ENCODE results near the gene RASGRF1.
A peak's percentile ranks its signal among the peaks of the same experiment; 100 is the strongest.

The RASGRF1 gene

GRCh38 chr15:78983146-78983918 is 107.2 kb downstream of the RASGRF1 start:
- no peak for DNase-seq

GRCh38 chr15:78982736-78983135 is 107.8 kb downstream of the RASGRF1 start:
- DNase-seq: no peak

DNA sequence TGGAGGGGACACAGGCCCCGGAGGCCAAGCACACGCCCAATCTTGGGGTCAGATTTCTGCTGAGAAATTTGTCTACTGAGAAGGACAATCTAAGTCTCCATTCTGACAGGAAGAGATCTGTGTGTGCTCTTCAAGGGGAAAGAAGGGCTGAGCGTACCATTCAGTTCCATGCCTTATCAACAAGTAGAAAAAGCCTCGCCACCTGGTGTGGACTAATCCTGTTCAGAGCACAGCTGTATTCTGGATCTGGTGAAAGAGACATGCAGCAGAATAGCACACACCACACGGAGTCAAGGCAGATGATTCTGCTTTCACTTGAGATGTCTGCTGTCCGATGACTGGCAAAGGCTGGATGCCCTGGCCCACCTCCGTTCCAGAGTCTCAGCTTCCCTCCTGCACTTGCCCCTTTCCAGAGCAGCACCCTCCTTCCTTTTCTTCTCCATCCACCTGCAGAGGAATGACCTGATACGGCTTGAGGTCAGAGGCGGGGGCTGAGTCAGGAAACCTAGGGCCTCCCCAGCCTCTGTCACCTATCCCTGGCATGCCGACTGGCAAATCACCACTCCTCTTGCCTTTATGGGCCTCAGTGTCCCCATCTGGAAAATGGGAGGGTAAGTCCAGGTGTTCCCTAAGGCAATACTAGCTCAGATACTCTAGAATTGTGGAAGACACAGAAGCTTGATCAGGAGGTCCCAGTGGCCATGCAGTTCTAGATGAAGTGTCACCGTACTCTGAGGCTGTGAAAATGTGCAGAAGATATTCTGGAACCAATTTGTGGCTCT is 108.9 kb downstream of the RASGRF1 start:
- no peak for DNase-seq

DNA sequence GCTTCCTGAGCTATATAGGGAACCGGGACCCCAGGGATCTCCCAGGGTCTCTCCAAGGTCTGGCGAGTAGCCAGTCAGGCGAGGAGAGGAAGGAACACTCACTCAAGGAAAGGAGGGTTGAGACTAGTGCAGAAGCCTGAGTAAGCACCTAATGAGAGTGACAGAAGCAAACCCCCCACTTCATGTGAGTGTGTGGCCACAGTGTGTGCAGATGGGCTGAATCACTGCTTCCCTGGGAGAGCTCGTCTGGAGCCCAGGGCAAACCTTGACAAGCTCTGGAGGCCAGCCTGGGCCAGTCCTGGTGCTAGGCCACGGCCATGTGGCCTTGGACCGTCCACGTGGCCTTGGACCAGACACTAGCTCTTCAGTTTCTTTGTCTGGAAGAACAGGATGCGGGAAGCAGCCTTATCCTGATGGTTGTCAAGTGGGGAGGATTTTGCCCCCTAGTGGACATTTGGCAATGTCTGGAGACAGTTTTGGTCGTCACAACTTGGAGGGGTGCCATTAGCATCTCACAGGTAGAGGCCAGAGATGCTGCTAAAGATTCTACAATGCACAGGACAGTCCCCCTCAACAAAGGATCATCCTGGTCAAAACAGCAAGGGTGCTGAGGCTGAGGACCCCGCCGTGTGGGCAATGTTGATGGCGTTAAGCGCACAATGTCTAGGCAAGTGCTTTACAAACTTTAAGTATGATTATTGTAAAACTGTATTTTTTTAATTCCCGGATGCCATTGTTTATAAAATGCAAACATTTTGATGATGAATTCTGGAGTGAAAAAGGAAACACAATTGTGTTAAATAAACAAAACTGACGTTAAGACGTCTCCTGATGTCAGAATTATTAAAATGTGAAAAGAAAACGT is 110.9 kb downstream of the RASGRF1 start:
- DNase-seq: peak in 2 of 6 experiments; percentile 6 to 8

GRCh38 chr15:78978601-78979179 is 111.9 kb downstream of the RASGRF1 start:
- DNase-seq: no peak

GRCh38 chr15:78977591-78978347 is 112.8 kb downstream of the RASGRF1 start:
- no peak for DNase-seq

DNA sequence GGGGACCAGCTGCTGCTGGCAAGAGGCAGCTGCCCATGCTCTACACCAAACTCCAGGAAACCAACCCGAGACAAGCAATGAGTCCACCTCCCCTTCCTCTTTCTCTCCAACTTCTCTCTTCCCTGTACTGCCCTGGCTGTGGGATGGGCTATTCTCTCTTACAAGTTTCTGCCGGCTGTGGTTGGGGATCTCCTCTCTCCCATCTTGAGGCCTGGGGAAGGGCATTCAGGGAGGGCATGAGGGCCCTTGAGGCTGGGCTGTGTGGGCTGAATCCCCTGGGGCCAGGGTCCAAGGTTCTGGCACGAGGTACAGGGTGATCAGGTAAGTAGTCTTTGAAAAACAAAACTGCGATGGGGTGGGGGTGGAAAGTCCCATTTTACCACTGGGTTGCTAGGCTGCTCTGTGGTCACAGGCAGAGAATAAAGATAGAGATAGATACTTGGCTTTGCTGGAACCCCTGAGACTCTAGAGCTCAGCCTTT is 113.4 kb downstream of the RASGRF1 start:
- DNase-seq: no peak

DNA sequence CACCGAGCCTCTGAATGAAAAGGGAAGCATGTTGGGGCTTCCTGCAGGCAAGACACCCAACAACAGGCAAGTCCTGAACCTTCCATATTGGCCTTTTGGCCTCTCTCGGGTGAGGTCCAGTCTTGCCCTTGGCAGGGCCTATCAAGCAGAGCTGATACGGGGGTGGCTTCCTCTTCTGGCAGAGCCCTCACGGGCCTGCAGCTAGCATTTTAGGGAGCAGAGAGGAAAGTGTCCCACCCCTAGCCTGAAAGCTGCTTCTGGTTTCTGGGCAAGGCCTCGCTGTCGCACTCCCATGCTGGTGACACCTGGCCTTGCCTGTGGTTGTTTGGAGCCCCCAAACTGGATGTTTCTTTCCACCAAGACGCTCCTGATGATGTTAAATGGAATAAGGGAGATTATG is 113.9 kb downstream of the RASGRF1 start:
- no peak for DNase-seq

- no peak for DNase-seq
These were observed 116.2 kb downstream of the RASGRF1 start for GRCh38 chr15:78974272-78974918.

GRCh38 chr15:78969687-78970349 is 120.8 kb downstream of the RASGRF1 start:
- no peak for DNase-seq

DNA sequence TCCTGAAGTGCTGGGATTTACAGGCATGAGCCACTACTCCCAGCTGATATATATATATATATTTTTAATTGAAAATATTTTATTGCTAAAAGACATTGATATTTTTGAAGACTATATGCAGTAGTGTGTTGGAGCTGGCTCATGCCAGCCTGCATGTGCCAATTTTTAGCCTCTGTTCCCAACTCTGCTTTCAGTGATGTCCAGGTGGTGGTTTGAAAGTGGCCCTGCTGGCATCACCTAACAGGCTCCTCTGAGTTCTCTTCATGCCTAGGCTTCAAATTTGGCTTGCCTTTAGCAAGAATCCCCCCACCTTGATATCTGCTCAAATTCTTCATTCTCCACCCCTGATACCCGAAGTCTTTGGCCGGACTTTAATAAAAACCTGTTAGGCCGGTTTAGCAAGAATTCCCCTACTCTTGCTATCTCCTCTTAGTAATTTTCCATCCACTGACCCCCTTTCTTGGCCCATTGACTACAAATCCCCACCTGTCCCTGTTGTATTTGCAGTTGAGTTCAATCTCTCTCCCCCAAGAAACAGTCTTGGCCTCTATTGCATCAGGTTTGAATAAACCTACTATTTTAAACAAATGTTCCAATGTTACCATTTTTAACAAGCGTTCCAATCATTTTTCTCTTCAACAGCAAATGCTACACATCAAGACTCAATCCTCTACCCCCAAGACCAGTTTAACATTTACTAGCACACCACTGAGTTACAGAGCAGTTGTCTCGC is 121.9 kb downstream of the RASGRF1 start:
- DNase-seq: no peak

DNA sequence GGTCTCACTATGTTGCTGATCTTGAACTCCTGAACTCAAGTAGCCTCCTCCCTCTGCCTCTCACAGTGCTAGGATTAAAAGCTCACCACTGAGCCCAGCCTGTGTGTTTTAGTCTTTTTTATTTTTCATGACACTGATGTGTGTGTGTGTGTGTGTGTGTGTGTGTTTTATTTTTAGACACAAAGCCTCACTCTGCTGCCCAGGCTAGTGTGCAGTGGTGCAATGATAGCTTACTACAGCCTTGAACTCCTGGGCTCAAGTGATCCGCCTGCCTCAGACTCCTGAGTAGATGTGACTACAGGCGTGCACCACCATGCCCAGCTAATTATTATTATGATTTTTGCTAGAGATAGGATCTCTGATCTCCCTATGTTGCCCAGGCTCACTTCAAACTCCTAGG is 122.5 kb downstream of the RASGRF1 start:
- no peak for DNase-seq

DNA sequence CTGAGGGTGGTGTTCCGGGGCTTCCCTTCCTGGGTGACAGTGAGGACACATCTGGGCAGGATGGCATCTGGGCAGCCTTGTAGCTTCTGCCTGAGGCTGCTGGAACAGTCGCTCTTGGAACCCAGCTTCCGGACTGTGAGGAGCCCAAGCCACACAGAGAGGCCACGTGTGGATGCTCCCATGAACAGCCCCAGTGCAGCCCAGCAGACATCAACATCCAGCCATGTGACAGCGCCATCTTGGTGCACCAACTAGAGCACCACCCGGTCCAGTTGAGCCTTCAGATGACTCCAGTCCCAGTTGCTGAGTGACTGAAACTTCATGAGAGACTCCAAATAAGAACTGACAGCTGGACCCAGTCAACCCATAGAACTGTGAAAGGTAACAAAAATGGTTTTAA is 130.3 kb downstream of the RASGRF1 start:
- DNase-seq: no peak

DNA sequence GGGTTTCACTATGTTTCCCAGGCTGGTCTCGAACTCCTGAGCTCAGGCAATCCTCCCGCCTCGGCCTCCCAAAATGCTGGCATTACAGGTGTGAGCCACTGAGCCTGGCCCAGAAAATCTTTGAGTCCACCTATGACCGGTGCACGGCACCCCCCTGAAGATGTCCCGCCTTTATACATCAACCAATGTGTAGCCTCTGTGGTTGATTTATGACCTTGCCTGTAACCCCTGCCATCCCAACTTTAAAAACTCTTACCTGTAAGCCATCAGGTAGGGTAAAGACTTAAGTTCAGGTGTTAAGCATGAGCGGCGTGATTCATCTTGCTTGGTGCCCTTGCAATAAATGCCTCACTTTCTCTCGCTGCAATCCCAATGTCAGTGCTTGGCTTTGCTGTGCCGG is 131.2 kb downstream of the RASGRF1 start:
- no peak for DNase-seq

DNA sequence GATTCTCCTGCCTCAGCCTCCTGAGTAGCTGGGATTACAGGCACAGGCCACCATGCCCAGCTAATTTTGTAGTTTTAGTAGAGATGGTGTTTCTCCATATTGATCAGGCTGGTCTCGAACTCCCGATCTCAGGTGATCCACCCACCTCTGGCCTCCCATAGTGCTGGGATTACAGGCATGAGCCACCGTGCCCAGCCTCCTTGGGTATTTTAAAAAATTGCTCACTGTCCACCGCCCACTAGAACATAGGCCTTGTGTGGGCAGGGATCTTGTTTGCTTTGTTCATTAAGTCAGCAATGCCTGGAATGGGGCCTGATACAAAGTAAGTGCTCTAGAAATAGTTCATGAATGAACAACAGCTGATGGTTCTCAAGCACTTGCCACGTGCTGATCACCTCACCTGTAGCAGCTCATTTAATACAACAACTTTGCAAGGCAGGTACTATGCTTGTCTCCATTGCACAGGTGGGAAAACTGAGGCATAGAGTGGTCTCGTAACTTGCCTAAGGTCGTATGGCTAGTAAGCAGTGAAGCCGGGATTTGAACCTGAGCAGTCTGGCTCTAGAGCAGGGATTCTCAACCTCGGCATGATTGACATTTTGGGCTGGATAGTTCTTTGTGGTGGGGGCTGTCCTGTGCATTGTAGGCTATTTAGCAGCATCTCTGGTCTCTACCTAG is 133.0 kb downstream of the RASGRF1 start:
- no peak for DNase-seq

DNA sequence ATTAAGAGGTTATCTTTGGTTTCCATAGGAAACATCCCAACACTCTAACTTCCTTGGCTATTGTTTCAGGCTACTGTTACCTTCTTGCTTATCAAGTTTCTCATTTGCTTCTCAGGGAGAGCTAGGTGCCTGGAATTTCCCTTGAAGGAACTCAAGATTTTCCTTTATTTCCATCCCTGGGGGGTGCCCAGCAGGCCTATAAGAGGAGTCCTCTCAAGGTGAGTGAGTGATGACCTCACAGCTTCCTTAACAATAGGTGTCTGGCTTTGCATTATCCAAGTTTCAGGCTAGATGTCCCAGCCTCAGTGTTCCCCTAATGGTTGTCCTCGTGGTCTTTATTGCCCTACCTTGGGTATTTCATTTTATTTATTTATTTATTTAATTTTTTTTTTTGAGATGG is 133.6 kb downstream of the RASGRF1 start:
- DNase-seq: no peak

- no peak for DNase-seq
These were observed 135.2 kb downstream of the RASGRF1 start for GRCh38 chr15:78955355-78955754.

DNA sequence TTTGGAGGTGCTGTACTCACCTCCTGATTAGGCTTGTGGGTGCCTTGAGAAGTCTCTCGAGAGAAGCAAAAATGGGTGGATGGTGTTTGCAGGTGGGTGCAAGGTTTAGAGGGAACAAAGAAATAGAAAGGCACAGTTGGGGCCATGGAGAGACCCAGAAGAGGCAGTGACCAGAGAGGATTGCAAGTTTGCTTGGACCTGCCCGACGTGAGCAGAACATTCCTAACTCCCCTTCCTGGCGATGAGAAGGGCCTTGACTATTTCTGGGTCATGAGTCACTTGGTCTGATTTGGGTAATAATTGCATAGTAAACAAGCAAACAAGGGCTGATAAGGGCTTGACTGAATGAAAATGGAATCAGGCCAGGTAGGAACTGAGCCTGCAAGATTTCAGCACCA is 138.7 kb downstream of the RASGRF1 start:
- DNase-seq: no peak
